NCI-H82 (cell line): Measurements from ENCODE around the gene DNAH7.
A peak's percentile ranks its signal among the peaks of the same experiment; 100 is the strongest.
"Not testable (repeated sequence)": the region's sequence is repeated elsewhere in the genome, so short reads cannot be mapped to it uniquely, and the experiment has no call there.

ENCODE experiments used
- DNase-seq: peaks from one replicate; lab custom pipeline; 2025; lab: John Stamatoyannopoulos, UW

Gene DNAH7

GRCh38 chr2:195967336-195967735 is 101.3 kb downstream of the DNAH7 start:
- no peak for DNase-seq

- no peak for DNase-seq
Observed at GRCh38 chr2:195961873-195962272, 106.8 kb downstream of the DNAH7 start.

- DNase-seq, result no peak
Observed at GRCh38 chr2:195959341-195959740, 109.3 kb downstream of the DNAH7 start.

GRCh38 chr2:195956725-195957124 is 111.9 kb downstream of the DNAH7 start:
- no peak for DNase-seq

DNA sequence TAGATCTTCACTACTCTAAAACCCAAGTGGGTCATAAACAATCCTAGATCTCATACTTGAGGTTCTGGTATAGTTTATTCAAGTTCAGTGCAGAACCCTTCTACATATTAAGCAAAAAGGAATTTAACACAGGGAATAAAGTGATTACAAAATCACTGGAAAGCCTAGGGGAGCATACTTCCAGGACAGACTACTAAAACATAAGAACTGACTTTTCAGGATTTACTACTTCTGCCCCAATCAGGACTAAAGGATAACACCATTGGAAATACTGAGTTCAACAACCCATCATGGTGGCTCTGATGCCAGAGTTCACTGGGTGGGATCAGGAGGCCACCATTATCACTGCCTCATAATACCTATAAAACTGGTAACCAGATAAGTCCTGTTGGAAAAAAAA is 123.6 kb downstream of the DNAH7 start:
- no peak for DNase-seq

DNA sequence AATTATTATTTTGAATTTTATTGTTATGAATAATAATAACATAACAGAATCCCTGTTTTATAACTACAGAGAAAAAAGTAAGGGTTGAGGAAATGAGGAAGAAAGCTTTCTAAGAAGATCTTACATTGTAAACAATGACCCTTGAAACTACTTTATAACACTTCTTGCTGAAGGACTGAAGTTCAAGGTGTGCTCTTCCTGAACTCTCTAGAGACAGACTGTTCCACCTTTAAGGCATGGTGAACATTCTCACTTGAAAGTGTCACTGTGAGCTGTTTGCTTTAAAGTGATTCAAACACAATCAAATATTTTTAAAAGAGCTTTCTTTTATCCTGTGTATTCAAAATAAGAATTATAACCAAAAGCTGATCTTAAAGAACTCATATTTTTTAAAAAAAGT is 131.5 kb downstream of the DNAH7 start:
- no peak for DNase-seq

- no peak for DNase-seq
Observed at GRCh38 chr2:195934484-195934883, 134.2 kb downstream of the DNAH7 start.

DNA sequence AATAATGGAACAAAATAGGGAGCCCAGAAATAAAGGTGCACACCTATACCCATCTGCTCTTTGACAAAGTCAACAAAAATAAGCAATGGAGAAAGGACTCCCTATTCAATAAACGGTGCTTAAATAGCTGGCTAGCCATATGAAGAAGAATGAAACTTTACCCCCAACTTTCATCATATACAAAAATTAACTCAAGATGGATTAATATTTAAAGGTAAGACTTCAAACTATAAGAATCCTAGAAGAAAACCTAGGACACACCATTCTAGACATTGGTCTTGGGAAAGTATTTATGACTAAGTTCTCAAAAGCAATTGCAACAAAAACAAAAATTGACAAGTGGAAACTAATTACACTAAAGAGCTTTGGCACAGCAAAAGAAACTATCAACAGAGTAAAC is 139.1 kb downstream of the DNAH7 start:
- no peak for DNase-seq

- no peak for DNase-seq
Observed at GRCh38 chr2:195925120-195925519, 143.5 kb downstream of the DNAH7 start.

DNA sequence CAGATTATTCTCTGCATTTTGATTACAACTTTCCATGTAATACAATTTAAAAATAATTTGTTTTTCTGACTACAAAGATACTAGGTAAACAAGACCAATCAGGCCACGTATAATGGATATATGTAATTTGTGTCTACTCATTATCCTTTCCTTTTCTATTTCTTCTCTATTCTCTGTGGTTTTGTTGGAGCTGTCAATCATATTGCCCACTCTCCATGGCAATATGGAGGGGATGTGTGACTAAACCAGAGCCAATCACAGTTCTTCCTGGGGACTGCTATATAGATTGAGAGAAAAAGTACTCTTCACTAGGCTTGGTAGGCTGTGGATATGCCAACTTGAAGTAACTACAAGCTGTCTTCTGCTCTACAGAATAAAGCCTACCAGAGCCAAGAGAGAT is 144.7 kb downstream of the DNAH7 start:
- no peak for DNase-seq

GRCh38 chr2:195917021-195917600 is 151.5 kb downstream of the DNAH7 start:
- DNase-seq, result not testable (repeated sequence)

- DNase-seq, result no peak
Observed at GRCh38 chr2:195912079-195912478, 156.6 kb downstream of the DNAH7 start.

GRCh38 chr2:195910570-195910969 is 158.1 kb downstream of the DNAH7 start:
- no peak for DNase-seq

DNA sequence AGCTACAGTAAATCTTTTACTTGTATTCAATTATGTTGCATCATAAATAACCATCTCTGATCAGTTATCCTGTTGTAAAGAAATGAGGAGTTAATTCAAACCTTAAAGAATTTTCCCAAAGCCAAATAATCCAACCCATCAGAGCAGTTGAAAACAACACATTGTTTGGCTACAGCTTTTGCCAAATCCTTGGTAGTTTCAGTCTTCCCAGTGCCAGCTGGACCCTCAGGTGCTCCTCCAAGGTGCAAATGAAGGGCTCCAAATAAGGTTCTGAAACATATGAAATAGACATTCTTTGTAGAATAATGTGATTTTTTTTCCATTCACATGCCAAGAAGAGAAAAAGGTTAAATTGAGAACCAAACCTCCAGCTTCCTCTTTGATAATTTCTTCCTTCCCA is 158.7 kb downstream of the DNAH7 start:
- no peak for DNase-seq

DNA sequence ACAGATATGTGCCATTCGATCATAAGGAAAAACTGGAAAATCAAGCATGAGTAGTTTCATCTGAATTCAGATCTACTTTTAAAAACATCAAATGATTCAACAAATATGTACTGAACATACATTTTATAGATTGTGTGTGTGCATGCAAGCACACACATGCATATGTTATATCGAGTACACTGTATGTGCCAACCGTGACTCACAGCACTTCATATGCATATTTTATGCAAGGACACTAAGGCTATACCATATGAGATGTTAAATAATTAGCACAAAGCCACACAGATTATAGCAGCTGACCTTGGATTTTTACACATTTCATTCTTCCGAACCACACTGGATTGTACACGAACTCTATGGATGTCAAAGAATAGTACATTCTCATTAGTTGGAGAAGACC is 161.2 kb downstream of the DNAH7 start:
- DNase-seq, result no peak

- DNase-seq, result no peak
Observed at GRCh38 chr2:195903956-195904355, 164.7 kb downstream of the DNAH7 start.

GRCh38 chr2:195902857-195903256 is 165.8 kb downstream of the DNAH7 start:
- no peak for DNase-seq

DNA sequence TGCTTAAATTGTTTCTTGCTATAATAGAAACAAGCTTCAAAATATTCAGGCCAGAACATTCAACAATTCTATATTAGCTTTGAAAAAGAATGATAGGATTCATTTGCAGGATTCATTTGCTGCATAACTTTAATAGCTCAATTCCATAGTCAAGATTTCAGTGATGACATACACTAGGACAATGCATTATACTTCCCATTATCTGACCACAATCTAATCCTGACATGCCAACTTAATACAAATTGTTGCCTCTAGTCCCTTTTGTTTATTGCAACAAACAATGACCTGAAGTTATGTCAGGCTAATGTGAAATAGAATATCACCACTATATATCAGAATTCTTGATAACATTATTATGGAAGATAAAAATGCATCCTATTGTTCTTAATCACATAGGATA is 169.4 kb downstream of the DNAH7 start:
- DNase-seq, result no peak

- DNase-seq, result peak; percentile 68
Observed at GRCh38 chr2:195898505-195899191, 170.0 kb downstream of the DNAH7 start.

- DNase-seq, result no peak
Observed at GRCh38 chr2:195891081-195891480, 177.6 kb downstream of the DNAH7 start.

- DNase-seq, result no peak
Observed at GRCh38 chr2:195879153-195879552, 189.5 kb downstream of the DNAH7 start.

- no peak for DNase-seq
Observed at GRCh38 chr2:195871326-195871725, 197.3 kb downstream of the DNAH7 start.

- DNase-seq, result no peak
Observed at GRCh38 chr2:195864316-195864715, 204.3 kb downstream of the DNAH7 start.

- no peak for DNase-seq
Observed at GRCh38 chr2:195863564-195863963, 205.1 kb downstream of the DNAH7 start.
